ENCODE data around the gene TMEM82.

DNA sequence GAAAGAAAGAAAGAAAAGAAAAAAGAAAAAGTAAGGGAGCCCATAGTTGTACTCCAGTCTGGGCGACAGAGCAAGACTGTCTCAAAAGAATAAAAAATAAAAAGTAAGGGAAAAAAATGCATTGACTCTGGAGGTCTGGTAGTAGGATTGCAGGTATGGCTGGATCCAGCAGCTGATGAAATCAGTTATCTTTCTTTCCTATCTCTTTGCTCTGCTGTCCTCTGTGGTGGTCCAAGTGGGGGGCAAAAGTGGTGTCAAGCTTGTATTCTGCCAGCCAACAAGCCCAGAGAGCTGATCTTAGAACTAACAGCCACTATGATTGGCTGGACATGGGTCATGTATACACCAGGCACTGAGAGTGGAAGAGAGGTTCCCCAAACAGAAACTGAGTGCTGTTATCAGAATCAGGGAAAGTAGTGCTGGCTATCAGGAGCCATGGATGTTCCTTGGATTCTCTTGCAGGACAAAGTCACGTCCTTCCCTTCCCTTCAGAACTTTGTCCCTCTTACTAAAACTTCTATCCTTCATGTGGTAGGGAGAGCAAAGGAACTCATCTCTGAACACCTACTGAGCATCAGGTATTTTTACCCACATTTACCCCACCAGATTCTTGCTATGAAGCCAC is 12.8 kb downstream of the TMEM82 start:
- no peak for TF ChIP-seq CTCF (IDR thresholded peaks at IDR 0.05)
- no peak for TF ChIP-seq POLR2A (IDR thresholded peaks at IDR 0.05)

All from right lobe of liver (tissue), 4 donors.